Astrocyte of the spinal cord (primary cell): Measurements from ENCODE around the gene FTO.

Experiments
- DNase-seq: peaks from one replicate; pipeline ENCODE4 v3.0.0; 2011; ENCODE audit warnings: low read depth, low spot score
- H3K4me3 ChIP-seq: 2 replicates; pipeline ENCODE4 v1.5.1; 2011; ENCODE audit warnings: low read depth, mild to moderate bottlenecking, low read length, moderate library complexity
- CTCF ChIP-seq: IDR thresholded peaks from 2 replicates; pipeline ENCODE4 v1.5.1; 2012; ENCODE audit warnings: low read depth, mild to moderate bottlenecking, low read length, inconsistent platforms
- in situ Hi-C: cut with HindIII; loops from 2 replicates; pipeline ENCODE4 v1.10.0; 2017; ENCODE audit warnings: low sequenced_read_pairs

FTO gene

GRCh38 chr16:53849585-53849984 is 145.6 kb downstream of the FTO start:
- in situ Hi-C loops: no loop called here
- no peak for DNase-seq
- H3K4me3 ChIP-seq: no peak overlapping the region
- no peak for TF ChIP-seq CTCF

- in situ Hi-C loops: no loop called here
- TF ChIP-seq CTCF: no peak
- no peak overlapping the region for H3K4me3 ChIP-seq
- DNase-seq: no peak
These were observed 146.0 kb downstream of the FTO start for GRCh38 chr16:53849994-53850393.

- TF ChIP-seq CTCF: no peak
- H3K4me3 ChIP-seq: no peak overlapping the region
- in situ Hi-C loops: no loop called here
- DNase-seq: no peak
These were observed 148.7 kb downstream of the FTO start for GRCh38 chr16:53852678-53853077.

- no peak overlapping the region for H3K4me3 ChIP-seq
- in situ Hi-C loops: no loop called here
- DNase-seq: no peak
- no peak for TF ChIP-seq CTCF
These were observed 151.1 kb downstream of the FTO start for GRCh38 chr16:53855056-53855455.

- in situ Hi-C loops: no loop called here
- H3K4me3 ChIP-seq: no peak overlapping the region
- no peak for DNase-seq
- TF ChIP-seq CTCF: no peak
These were observed 151.6 kb downstream of the FTO start for GRCh38 chr16:53855511-53855910.

- in situ Hi-C loops: no loop called here
These were observed 156.1 kb downstream of the FTO start for GRCh38 chr16:53859995-53860540.

More at GRCh38 chr16:53859995-53860540, 156.1 kb downstream of the FTO start:
- H3K4me3 ChIP-seq: no peak overlapping the region
- no peak for DNase-seq
- TF ChIP-seq CTCF: no peak
